K562 (cell line): ENCODE measurements around the gene MLLT6. TPM values are rescaled to one million over a fixed set of nuclear protein-coding genes. Genes with fewer than 3 reads are reported as not detected.

Source experiments
- BDP1 ChIP-seq: IDR thresholded peaks from 3 replicates; pipeline ENCODE4 v1.6.1; 2011; ENCODE audit not compliant: insufficient read length, insufficient read depth
- DMBX1 ChIP-seq: fragments of 250-450 bp; sonication (Bioruptor Pico); IDR thresholded peaks from 2 replicates; pipeline ENCODE4 v1.8.0; 2022; ENCODE audit warnings: inconsistent platforms, mild to moderate bottlenecking, moderate library complexity, borderline replicate concordance
- HNRNPK ChIP-seq: fragments of 200-400 bp; formaldehyde crosslinking; IDR thresholded peaks from one replicate; pipeline ENCODE4 v1.6.1; 2018; ENCODE audit warnings: mild to moderate bottlenecking, low read depth, low read length; ENCODE audit not compliant: poor library complexity, severe bottlenecking
- HNRNPUL1 ChIP-seq: fragments of 200-400 bp; formaldehyde crosslinking; IDR thresholded peaks from 2 replicates; pipeline ENCODE4 v1.6.1; 2017; ENCODE audit warnings: low read length
- NFRKB ChIP-seq: fragments of 450-650 bp; IDR thresholded peaks from 2 replicates; pipeline ENCODE4 v1.6.1; 2016; ENCODE audit warnings: low read depth
- SMARCA5 ChIP-seq: fragments of 450-650 bp; IDR thresholded peaks from 2 replicates; pipeline ENCODE4 v1.6.1; 2016
- SRSF1 ChIP-seq: fragments of 200-400 bp; formaldehyde crosslinking; IDR thresholded peaks from 2 replicates; pipeline ENCODE4 v1.6.1; 2017; ENCODE audit warnings: mild to moderate bottlenecking, low read depth, low read length, moderate library complexity
- TFE3 ChIP-seq: fragments of 450-650 bp; formaldehyde crosslinking; IDR thresholded peaks from 2 replicates; pipeline ENCODE4 v1.4.0; 2020; ENCODE audit warnings: mild to moderate bottlenecking, mixed read lengths
- THRB ChIP-seq: fragments of 450-650 bp; formaldehyde crosslinking; conservative IDR thresholded peaks from 2 replicates; pipeline ENCODE4 v1.4.0; 2022; ENCODE audit warnings: mild to moderate bottlenecking, missing genetic modification characterization
- ZBTB34 ChIP-seq: fragments of 250-450 bp; sonication (Bioruptor Pico); IDR thresholded peaks from 2 replicates; pipeline ENCODE4 v1.8.0; 2021; ENCODE audit warnings: mild to moderate bottlenecking, moderate library complexity
- ZC3H8 ChIP-seq: fragments of 450-650 bp; IDR thresholded peaks from 2 replicates; pipeline ENCODE4 v1.6.1; 2017
- ZNF133 ChIP-seq: fragments of 250-450 bp; sonication (Bioruptor Pico); IDR thresholded peaks from 2 replicates; pipeline ENCODE4 v1.4.0; 2020; ENCODE audit warnings: mild to moderate bottlenecking
- ZNF232 ChIP-seq: sonication (generic); formaldehyde crosslinking; IDR thresholded peaks from 2 replicates; pipeline ENCODE4 v1.8.0; 2022; ENCODE audit warnings: mild to moderate bottlenecking, missing genetic modification reagents
- ZNF589 ChIP-seq: fragments of 200-800 bp; sonication (Bioruptor generic); IDR thresholded peaks from 2 replicates; pipeline ENCODE4 v1.6.1; 2016; ENCODE audit warnings: low read depth, missing genetic modification characterization, missing compliant biosample characterization
- ZNF696 ChIP-seq: fragments of 250-450 bp; sonication (Bioruptor Pico); conservative IDR thresholded peaks from 2 replicates; pipeline ENCODE4 v1.4.0; 2020; ENCODE audit warnings: mild to moderate bottlenecking, moderate library complexity
- ZNF778 ChIP-seq: fragments of 450-650 bp; formaldehyde crosslinking; IDR thresholded peaks from 2 replicates; pipeline ENCODE4 v1.4.0; 2020; ENCODE audit warnings: mild to moderate bottlenecking, moderate library complexity
- ZNF785 ChIP-seq: fragments of 250-450 bp; sonication (Bioruptor Pico); IDR thresholded peaks from 2 replicates; pipeline ENCODE4 v1.4.0; 2020; ENCODE audit warnings: mild to moderate bottlenecking
- polyA plus RNA-seq, 8 experiments: library from polyadenylated mRNA; depleted of rRNA in 4 of 8; stranded (reverse) in 5 of 8; unstranded in 3 of 8; fragments of >200 nt; fragmentation: Nextera tagmentation in 2 of 8; fragmentation: Illumina TruSeq in 1 of 8; extraction: Ambion mirVana in 2 of 8; extraction: Trizol in 1 of 8; gene quantifications; 2 replicates each; pipeline versions ENCODE4 v1.2.1 to v1.2.3, GENCODE V29; 2011 to 2014; ENCODE audit warnings: inconsistent platforms in 1 of 8, missing spikeins in 1 of 8
- total RNA-seq, 7 experiments: library from RNA; depleted of rRNA in 6 of 7; stranded (reverse); fragments of >200 nt in 6 of 7; fragmentation: Illumina TruSeq in 2 of 7; extraction: Trizol in 2 of 7; gene quantifications; 2 replicates each; pipeline versions ENCODE4 v1.2.1 to v1.2.3, GENCODE V29; 2011 to 2021; ENCODE audit warnings: low replicate concordance in 1 of 7
- TF ChIP-seq, protein P1 (sequence below): fragments of 250-450 bp; sonication (Bioruptor Pico); IDR thresholded peaks from 2 replicates; pipeline ENCODE4 v1.8.0; 2022; ENCODE audit warnings: inconsistent platforms, mild to moderate bottlenecking, moderate library complexity, borderline replicate concordance
- TF ChIP-seq, protein P2 (sequence below): fragments of 450-650 bp; IDR thresholded peaks from 2 replicates; pipeline ENCODE4 v1.6.1; 2016; ENCODE audit warnings: borderline replicate concordance
- TF ChIP-seq, protein P3 (sequence below), 2 experiments: fragments of 450-650 bp; IDR thresholded peaks; 2 replicates each; pipeline ENCODE4 v1.6.1; 2016

The MLLT6 gene
- total and polyA plus RNA-seq, 9 of the 15 experiments (the other 6 are each of a cell fraction or from before 2014, with no cell fraction given), result 3.1 to 71.7 (median 30.0) TPM

DNA sequence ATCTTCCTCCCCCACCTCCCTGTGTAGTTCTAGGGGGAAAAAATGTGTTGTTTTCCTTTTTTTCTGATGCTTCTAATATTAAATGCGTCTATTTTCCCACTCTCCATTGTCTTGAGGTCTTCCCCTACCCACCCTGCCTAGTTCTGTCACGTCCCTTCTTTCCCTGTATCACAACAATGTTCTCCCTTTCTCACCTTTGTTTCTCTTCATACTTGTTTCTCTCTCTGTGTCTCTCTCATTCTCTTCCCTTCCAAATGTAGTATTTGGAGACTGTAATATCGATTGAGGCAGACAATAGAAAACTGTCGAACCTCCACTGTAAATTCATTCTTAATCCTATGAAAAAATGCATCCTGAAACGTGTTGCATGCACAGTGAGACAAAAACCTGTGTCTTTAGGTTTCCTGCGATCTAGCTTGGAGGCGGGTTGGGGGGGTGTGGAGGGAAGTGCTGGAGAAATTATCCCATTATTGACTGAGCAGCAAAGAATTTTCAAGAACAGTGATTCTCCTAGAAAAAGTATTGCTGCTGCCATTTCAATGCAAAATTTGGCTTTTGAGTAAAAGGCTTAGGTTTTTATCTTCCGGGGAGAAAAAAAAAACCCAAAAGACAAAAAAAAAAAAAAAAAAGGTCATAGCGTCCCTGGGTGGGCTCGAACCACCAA is 46.2 kb downstream of the MLLT6 start (continued):
- no peak for TF ChIP-seq ZBTB34 (CRISPR knock-in tag)
- no peak for TF ChIP-seq ZNF785 (CRISPR knock-in tag)
- no peak for TF ChIP-seq ZC3H8
- TF ChIP-seq, protein P1, sequence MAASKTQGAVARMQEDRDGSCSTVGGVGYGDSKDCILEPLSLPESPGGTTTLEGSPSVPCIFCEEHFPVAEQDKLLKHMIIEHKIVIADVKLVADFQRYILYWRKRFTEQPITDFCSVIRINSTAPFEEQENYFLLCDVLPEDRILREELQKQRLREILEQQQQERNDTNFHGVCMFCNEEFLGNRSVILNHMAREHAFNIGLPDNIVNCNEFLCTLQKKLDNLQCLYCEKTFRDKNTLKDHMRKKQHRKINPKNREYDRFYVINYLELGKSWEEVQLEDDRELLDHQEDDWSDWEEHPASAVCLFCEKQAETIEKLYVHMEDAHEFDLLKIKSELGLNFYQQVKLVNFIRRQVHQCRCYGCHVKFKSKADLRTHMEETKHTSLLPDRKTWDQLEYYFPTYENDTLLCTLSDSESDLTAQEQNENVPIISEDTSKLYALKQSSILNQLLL, result no peak
- TF ChIP-seq THRB (CRISPR knock-in tag), result no peak
- TF ChIP-seq, protein P2, sequence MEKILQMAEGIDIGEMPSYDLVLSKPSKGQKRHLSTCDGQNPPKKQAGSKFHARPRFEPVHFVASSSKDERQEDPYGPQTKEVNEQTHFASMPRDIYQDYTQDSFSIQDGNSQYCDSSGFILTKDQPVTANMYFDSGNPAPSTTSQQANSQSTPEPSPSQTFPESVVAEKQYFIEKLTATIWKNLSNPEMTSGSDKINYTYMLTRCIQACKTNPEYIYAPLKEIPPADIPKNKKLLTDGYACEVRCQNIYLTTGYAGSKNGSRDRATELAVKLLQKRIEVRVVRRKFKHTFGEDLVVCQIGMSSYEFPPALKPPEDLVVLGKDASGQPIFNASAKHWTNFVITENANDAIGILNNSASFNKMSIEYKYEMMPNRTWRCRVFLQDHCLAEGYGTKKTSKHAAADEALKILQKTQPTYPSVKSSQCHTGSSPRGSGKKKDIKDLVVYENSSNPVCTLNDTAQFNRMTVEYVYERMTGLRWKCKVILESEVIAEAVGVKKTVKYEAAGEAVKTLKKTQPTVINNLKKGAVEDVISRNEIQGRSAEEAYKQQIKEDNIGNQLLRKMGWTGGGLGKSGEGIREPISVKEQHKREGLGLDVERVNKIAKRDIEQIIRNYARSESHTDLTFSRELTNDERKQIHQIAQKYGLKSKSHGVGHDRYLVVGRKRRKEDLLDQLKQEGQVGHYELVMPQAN, result peak; percentile 77; the same call in 1 of the 2 replicates
- no peak for TF ChIP-seq ZNF133 (CRISPR knock-in tag)
- no peak for TF ChIP-seq SRSF1
- TF ChIP-seq ZNF589, result no peak
- no peak for TF ChIP-seq HNRNPUL1
- TF ChIP-seq ZNF778 (CRISPR knock-in tag), result no peak
- 0 out of 2 replicates have a peak, but pooled peaks have one; percentile 12 for TF ChIP-seq DMBX1 (CRISPR knock-in tag)
- TF ChIP-seq, protein P3, sequence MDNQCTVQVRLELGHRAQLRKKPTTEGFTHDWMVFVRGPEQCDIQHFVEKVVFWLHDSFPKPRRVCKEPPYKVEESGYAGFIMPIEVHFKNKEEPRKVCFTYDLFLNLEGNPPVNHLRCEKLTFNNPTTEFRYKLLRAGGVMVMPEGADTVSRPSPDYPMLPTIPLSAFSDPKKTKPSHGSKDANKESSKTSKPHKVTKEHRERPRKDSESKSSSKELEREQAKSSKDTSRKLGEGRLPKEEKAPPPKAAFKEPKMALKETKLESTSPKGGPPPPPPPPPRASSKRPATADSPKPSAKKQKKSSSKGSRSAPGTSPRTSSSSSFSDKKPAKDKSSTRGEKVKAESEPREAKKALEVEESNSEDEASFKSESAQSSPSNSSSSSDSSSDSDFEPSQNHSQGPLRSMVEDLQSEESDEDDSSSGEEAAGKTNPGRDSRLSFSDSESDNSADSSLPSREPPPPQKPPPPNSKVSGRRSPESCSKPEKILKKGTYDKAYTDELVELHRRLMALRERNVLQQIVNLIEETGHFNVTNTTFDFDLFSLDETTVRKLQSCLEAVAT (IDR thresholded peaks at IDR 0.05), result peak in 1 of 2 experiments; percentile 18; a peak in 1 of 4 replicates
- no peak for TF ChIP-seq ZNF232 (CRISPR knock-in tag)
- no peak for TF ChIP-seq BDP1
- no peak for TF ChIP-seq NFRKB
- no peak for TF ChIP-seq HNRNPK
- peak; percentile 58; the same call in 1 of the 2 replicates for TF ChIP-seq SMARCA5
- no peak for TF ChIP-seq ZNF696 (CRISPR knock-in tag)
- no peak for TF ChIP-seq TFE3 (CRISPR knock-in tag)
